K562 (cell line): ENCODE measurements around the gene MFSD6L. TPM values are rescaled to one million over a fixed set of nuclear protein-coding genes. Genes with fewer than 3 reads are reported as not detected.

Experiments used
- ATAC-seq: fragments of 200-7000 bp; cut with Tn5 transposase; 3 replicates; pipeline ENCODE4 v1.9.1; 2020; ENCODE audit warnings: moderate library complexity
- BruUV-seq: library from RNA; stranded (reverse); fragments of 400-500 nt; replicated peaks from 2 replicates; lab custom pipeline; 2021; lab: Mats Ljungman, UMichigan
- CTCF ChIA-PET: fragments of 300-600 bp; formaldehyde crosslinking; extraction: SDS; loops from one replicate; lab custom pipeline; 2021; ENCODE audit warnings: low intra/inter-chr PET ratio; lab: Yijun Ruan, JAX
- POLR2A ChIA-PET: fragments of 300-600, 350-650 bp; sonication (Branson Sonifier 250); formaldehyde crosslinking; extraction: SDS; loops from one replicate; lab custom pipeline; 2021; ENCODE audit warnings: antibody characterized with exemption, inconsistent platforms; lab: Yijun Ruan, JAX
- DNase-seq, 4 experiments: peaks; one replicate each; pipeline versions ENCODE4 v3.0.0 to v3.0.0-alpha.2; 2011 to 2018; ENCODE audit warnings: low spot score in 3 of 4, mixed read lengths in 3 of 4; ENCODE audit errors: extremely low read depth in 1 of 4
- FAIRE-seq: peaks from 2 replicates; lab custom pipeline; 2011; peaks lifted over from hg19 to GRCh38; lab: Jason Lieb, UNC
- H2AFZ ChIP-seq: 2 replicates; pipeline ENCODE4 v1.6.0; 2011; ENCODE audit warnings: low read depth, low read length, control low read depth, inconsistent platforms
- H3K27ac ChIP-seq: fragments of 200-600 bp; 3 replicates; pipeline ENCODE4 v1.8.0; 2011; ENCODE audit warnings: low read depth, mild to moderate bottlenecking, control low read depth, inconsistent platforms, low read length, moderate library complexity, mixed read lengths; ENCODE audit errors: extremely low read depth
- H3K27me3 ChIP-seq, 2 experiments: fragments of 300-600 bp in 1 of 2; 2 replicates in 1 of 2; 3 replicates in 1 of 2; pipeline versions ENCODE4 v1.6.0 to v1.8.0; 2011; ENCODE audit warnings: inconsistent platforms in 2 of 2, low read length in 2 of 2, mild to moderate bottlenecking in 1 of 2, mixed read lengths in 1 of 2, moderate library complexity in 1 of 2; ENCODE audit not compliant: control insufficient read depth in 2 of 2, insufficient read depth in 2 of 2
- H3K36me3 ChIP-seq: fragments of 300-600 bp; 3 replicates; pipeline ENCODE4 v1.8.0; 2011; ENCODE audit warnings: mild to moderate bottlenecking, low read length, inconsistent platforms; ENCODE audit not compliant: control insufficient read depth, insufficient read depth
- H3K4me1 ChIP-seq, 2 experiments: fragments of 200-600 bp in 1 of 2; replicated peaks in 1 of 2; 2 replicates in 1 of 2; 3 replicates in 1 of 2; pipeline versions ENCODE4 v1.5.1 to v1.8.0; 2011; ENCODE audit warnings: inconsistent platforms in 2 of 2, low read length in 2 of 2, mild to moderate bottlenecking in 1 of 2, mixed read lengths in 1 of 2, moderate library complexity in 1 of 2; ENCODE audit not compliant: control insufficient read depth in 2 of 2, insufficient read depth in 2 of 2
- H3K4me2 ChIP-seq: 2 replicates; pipeline ENCODE4 v1.6.1; 2011; ENCODE audit warnings: low read length, control low read depth, inconsistent platforms, mixed read lengths; ENCODE audit not compliant: insufficient read depth
- H3K4me3 ChIP-seq: fragments of 200-600 bp; sonication (generic), shearing (Covaris generic); 2 replicates; pipeline ENCODE4 v1.5.1; 2016; ENCODE audit warnings: control low read depth, inconsistent platforms
- H3K79me2 ChIP-seq: fragments of 200-600 bp; 3 replicates; pipeline ENCODE4 v1.8.0; 2011; ENCODE audit warnings: low read length, inconsistent platforms; ENCODE audit not compliant: control insufficient read depth, insufficient read depth
- H3K9ac ChIP-seq, 2 experiments: 2 replicates each; pipeline versions ENCODE4 v1.6.0 to v1.6.1; 2011; ENCODE audit warnings: low read depth in 2 of 2, low read length in 2 of 2, control low read depth in 1 of 2, inconsistent platforms in 1 of 2, mild to moderate bottlenecking in 1 of 2, mixed read lengths in 1 of 2; ENCODE audit not compliant: insufficient read depth in 1 of 2
- H3K9me1 ChIP-seq: one replicate; pipeline ENCODE4 v1.6.0; 2011; ENCODE audit warnings: inconsistent platforms, mild to moderate bottlenecking, low read length, moderate library complexity; ENCODE audit not compliant: control insufficient read depth, insufficient read depth
- H3K9me3 ChIP-seq: replicated peaks from 2 replicates; pipeline ENCODE4 v1.5.1; 2011; ENCODE audit warnings: low read depth, low read length, inconsistent platforms; ENCODE audit not compliant: control insufficient read depth, insufficient read depth
- H4K20me1 ChIP-seq: replicated peaks from 2 replicates; pipeline ENCODE4 v1.6.1; 2011; ENCODE audit warnings: low read length, inconsistent platforms, mixed read lengths; ENCODE audit not compliant: control insufficient read depth, insufficient read depth
- ATF7 ChIP-seq: fragments of 450-650 bp; IDR thresholded peaks from 2 replicates; pipeline ENCODE4 v1.7.1; 2014; ENCODE audit warnings: mild to moderate bottlenecking, moderate library complexity
- BDP1 ChIP-seq: IDR thresholded peaks from 3 replicates; pipeline ENCODE4 v1.6.1; 2011; ENCODE audit not compliant: insufficient read length, insufficient read depth
- CBFA2T3 ChIP-seq: fragments of 450-650 bp; IDR thresholded peaks from 2 replicates; pipeline ENCODE4 v1.6.1; 2017
- GATAD2A ChIP-seq: fragments of 450-650 bp; IDR thresholded peaks from 2 replicates; pipeline ENCODE4 v1.6.1; 2017
- HOXB6 ChIP-seq: fragments of 250-450 bp; sonication (Bioruptor Pico); IDR thresholded peaks from 2 replicates; pipeline ENCODE4 v1.5.1; 2022; ENCODE audit warnings: mild to moderate bottlenecking, borderline replicate concordance
- MCM2 ChIP-seq: fragments of 450-650 bp; IDR thresholded peaks from 2 replicates; pipeline ENCODE4 v1.6.1; 2017; ENCODE audit warnings: low read depth, mild to moderate bottlenecking
- MYC ChIP-seq, 2 experiments: fragments of 250-450 bp in 1 of 2; sonication (Bioruptor Pico) in 1 of 2; IDR thresholded peaks; 2 replicates each; pipeline versions ENCODE4 v1.5.1 to v1.6.1; 2012 to 2021; ENCODE audit warnings: low read depth in 2 of 2, borderline replicate concordance in 1 of 2, improper control_type of control experiment in 1 of 2, low read length in 1 of 2, mild to moderate bottlenecking in 1 of 2, moderate library complexity in 1 of 2
- RBM34 ChIP-seq: fragments of 200-400 bp; formaldehyde crosslinking; IDR thresholded peaks from 2 replicates; pipeline ENCODE4 v1.6.1; 2018; ENCODE audit warnings: low read length, borderline replicate concordance; ENCODE audit not compliant: insufficient read depth
- RFX7 ChIP-seq: fragments of 250-450 bp; sonication (Bioruptor Pico); IDR thresholded peaks from 2 replicates; pipeline ENCODE4 v1.5.1; 2021; ENCODE audit warnings: mild to moderate bottlenecking
- TAL1 ChIP-seq: fragments of 450-650 bp; IDR thresholded peaks from 2 replicates; pipeline ENCODE4 v1.6.1; 2016; ENCODE audit warnings: mild to moderate bottlenecking
- YY1 ChIP-seq, 3 experiments: IDR thresholded peaks; 2 replicates each; pipeline ENCODE4 v1.6.1; 2011; ENCODE audit warnings: low read length in 2 of 3, mild to moderate bottlenecking in 2 of 3, moderate library complexity in 2 of 3, borderline replicate concordance in 1 of 3, control low read depth in 1 of 3, low read depth in 1 of 3; ENCODE audit not compliant: insufficient read depth in 3 of 3, insufficient replicate concordance in 2 of 3, control insufficient read depth in 1 of 3, insufficient read length in 1 of 3; ENCODE audit errors: extremely low read depth in 1 of 3
- ZNF217 ChIP-seq: sonication (generic); formaldehyde crosslinking; IDR thresholded peaks from 2 replicates; pipeline ENCODE4 v1.8.0; 2022; ENCODE audit warnings: mild to moderate bottlenecking, missing genetic modification reagents
- ZNF431 ChIP-seq: sonication (generic); formaldehyde crosslinking; IDR thresholded peaks from 2 replicates; pipeline ENCODE4 v1.8.0; 2022; ENCODE audit warnings: mild to moderate bottlenecking, missing genetic modification reagents
- WGBS: fragments of 100-300 bp; shearing (Covaris generic); methylation state at CpG from one replicate; pipeline ENCODE4 v1.1.6; 2016; ENCODE audit warnings: low coverage, mixed read lengths; ENCODE audit not compliant: insufficient coverage; ENCODE audit errors: missing lambda C conversion rate; 5-methylcytosine and 5-hydroxymethylcytosine counted together
- in situ Hi-C: fragments of 300-500 bp; cut with MboI; formaldehyde crosslinking; loops from 4 replicates; pipeline ENCODE4 v1.15.0; 2018; ENCODE audit warnings: inconsistent platforms, mixed read lengths
- intact Hi-C: fragments of 100-400 bp; cut with micrococcal nuclease; formaldehyde crosslinking; loops from 2 replicates; pipeline ENCODE4 v1.14.2; 2022
- polyA plus RNA-seq, 8 experiments: library from polyadenylated mRNA; depleted of rRNA in 4 of 8; stranded (reverse) in 5 of 8; unstranded in 3 of 8; fragments of >200 nt; fragmentation: Nextera tagmentation in 2 of 8; fragmentation: Illumina TruSeq in 1 of 8; extraction: Ambion mirVana in 2 of 8; extraction: Trizol in 1 of 8; gene quantifications; 2 replicates each; pipeline versions ENCODE4 v1.2.1 to v1.2.3, GENCODE V29; 2011 to 2014; ENCODE audit warnings: inconsistent platforms in 1 of 8, missing spikeins in 1 of 8
- total RNA-seq, 7 experiments: library from RNA; depleted of rRNA in 6 of 7; stranded (reverse); fragments of >200 nt in 6 of 7; fragmentation: Illumina TruSeq in 2 of 7; extraction: Trizol in 2 of 7; gene quantifications; 2 replicates each; pipeline versions ENCODE4 v1.2.1 to v1.2.3, GENCODE V29; 2011 to 2021; ENCODE audit warnings: low replicate concordance in 1 of 7
- TF ChIP-seq, protein P1 (sequence below), 2 experiments: fragments of 450-650 bp in 1 of 2; sonication (generic) in 1 of 2; formaldehyde crosslinking in 1 of 2; IDR thresholded peaks in 1 of 2; conservative IDR thresholded peaks in 1 of 2; 2 replicates each; pipeline versions ENCODE4 v1.6.1 to v1.8.1; 2016 to 2023; ENCODE audit warnings: mild to moderate bottlenecking in 2 of 2, moderate library complexity in 2 of 2, inconsistent platforms in 1 of 2, missing genetic modification reagents in 1 of 2

The MFSD6L gene
- total and polyA plus RNA-seq, 9 of the 15 experiments (the other 6 are each of a cell fraction or from before 2014, with no cell fraction given): not detected

DNA sequence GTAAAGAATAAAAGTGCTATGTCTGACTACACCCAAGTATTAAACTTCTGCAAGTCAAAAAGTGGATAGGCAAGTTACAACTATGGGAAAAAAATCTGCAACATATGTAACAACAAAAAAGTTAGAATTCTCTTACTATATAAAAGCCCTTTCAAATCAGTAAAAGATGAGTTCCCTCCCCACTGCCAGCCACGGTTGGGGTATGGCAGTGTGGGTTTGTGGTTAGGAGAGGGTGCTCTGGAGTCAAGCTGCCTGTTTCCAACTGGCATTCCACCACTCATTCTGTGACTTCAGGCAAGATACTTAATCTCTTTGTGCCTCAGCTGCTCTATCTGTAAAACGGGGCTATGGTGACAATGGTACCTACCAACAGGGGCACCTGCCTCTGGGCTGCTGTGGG lies 26.6 kb upstream of the MFSD6L start (continued):
- TF ChIP-seq ZNF217 (no peak), BDP1 (no peak), CBFA2T3 (no peak), RBM34 (no peak), GATAD2A (no peak), ZNF431 (CRISPR knock-in tag) (no peak)
- TF ChIP-seq, protein P1, sequence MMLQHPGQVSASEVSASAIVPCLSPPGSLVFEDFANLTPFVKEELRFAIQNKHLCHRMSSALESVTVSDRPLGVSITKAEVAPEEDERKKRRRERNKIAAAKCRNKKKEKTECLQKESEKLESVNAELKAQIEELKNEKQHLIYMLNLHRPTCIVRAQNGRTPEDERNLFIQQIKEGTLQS (IDR thresholded peaks at IDR 0.05): no peak
- TF ChIP-seq, protein P1 (CRISPR knock-in tag; conservative IDR thresholded peaks at IDR 0.05): no peak

DNA sequence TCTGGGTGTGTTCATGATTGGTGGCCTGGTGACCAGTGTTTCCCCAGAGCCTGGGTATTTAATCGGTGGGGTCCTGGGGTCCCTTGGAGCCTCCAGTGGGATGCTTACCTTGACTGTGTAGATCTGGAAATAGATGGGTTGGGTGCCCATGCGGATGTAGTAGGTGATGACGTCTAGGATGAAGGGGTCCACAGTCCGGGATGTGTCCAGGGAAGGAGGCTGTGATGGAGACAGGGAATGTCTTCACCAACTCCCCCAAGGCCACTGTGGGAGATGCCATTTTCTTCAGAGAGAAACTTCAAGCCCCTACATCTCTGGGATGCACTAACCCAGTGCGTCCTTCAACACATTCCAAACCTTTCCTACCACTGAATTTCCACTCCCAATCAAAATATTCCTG lies 24.1 kb upstream of the MFSD6L start:
- Histone ChIP-seq H2AFZ (no peak overlapping the region), H3K79me2 (no peaks in the 10 kb centered on the region), H3K4me3 (no peak overlapping the region), H3K9me3 (no peaks in the 10 kb centered on the region), H3K4me2 (no peak overlapping the region), H3K27ac (no peak overlapping the region), H4K20me1 (no peaks in the 10 kb centered on the region), H3K9ac (no peak overlapping the region)
- in situ Hi-C loops: no loop called here
- WGBS: 0% methylated on average over 4 of the region's 5 CpGs
- ChIA-PET CTCF (no interaction called here), POLR2A (no interaction called here)
- no peak for FAIRE-seq
- TF ChIP-seq MCM2 (no peak), YY1 (IDR thresholded peaks at IDR 0.05; ENCODE audit: borderline replicate concordance in 1 of 3, control insufficient read depth in 1 of 3, extremely low read depth in 1 of 3, insufficient read depth in 3 of 3, insufficient read length in 1 of 3, insufficient replicate concordance in 2 of 3, low read depth in 1 of 3, low read length in 2 of 3) (no peak), ATF7 (no peak), RFX7 (CRISPR knock-in tag) (no peak), MYC (IDR thresholded peaks at IDR 0.05; ENCODE audit: low read depth, low read length) (no peak), MYC (CRISPR knock-in tag; IDR thresholded peaks at IDR 0.05; ENCODE audit: borderline replicate concordance, low read depth) (no peak), HOXB6 (CRISPR knock-in tag) (no peak), TAL1 (no peak)
- TF ChIP-seq, all 486 proteins: peak for 0
- Histone ChIP-seq H3K36me3 (no peaks in the 10 kb centered on the region), H3K9me1 (no peaks in the 10 kb centered on the region), H3K4me1 (no peaks in the 10 kb centered on the region), H3K27me3 (no peaks in the 10 kb centered on the region; a peak in 1 of 5 replicates)
- ATAC-seq: no peak
- DNase-seq: no peak
- no TSS peak for BruUV-seq
- intact Hi-C loops: no loop called here
